Hematopoietic multipotent progenitor cell treated with erythropoietin and hydrocortisone succinate and interleukin-3 and kit ligand, for 17 days (in vitro differentiated cells): ENCODE measurements around the gene GALNTL6.

ENCODE experiments used
- DNase-seq: peaks from one replicate; pipeline ENCODE4 v3.0.0-alpha.2; 2015; ENCODE audit warnings: low spot score

Gene GALNTL6

GRCh38 chr4:172220679-172221078 is 407.5 kb downstream of the GALNTL6 start:
- DNase-seq: no peak

- DNase-seq: no peak
These were observed 412.3 kb downstream of the GALNTL6 start for GRCh38 chr4:172225457-172225856.

- DNase-seq: no peak
These were observed 419.8 kb downstream of the GALNTL6 start for GRCh38 chr4:172232966-172233365.

GRCh38 chr4:172243551-172243950 is 430.3 kb downstream of the GALNTL6 start:
- no peak for DNase-seq

- DNase-seq: no peak
These were observed 432.3 kb downstream of the GALNTL6 start for GRCh38 chr4:172245516-172245915.

- DNase-seq: no peak
These were observed 440.2 kb downstream of the GALNTL6 start for GRCh38 chr4:172253409-172253808.

- no peak for DNase-seq
These were observed 443.6 kb downstream of the GALNTL6 start for GRCh38 chr4:172256820-172257219.

- no peak for DNase-seq
These were observed 457.2 kb downstream of the GALNTL6 start for GRCh38 chr4:172270397-172270796.

GRCh38 chr4:172287117-172287516 is 473.9 kb downstream of the GALNTL6 start:
- DNase-seq: no peak

GRCh38 chr4:172305698-172306097 is 492.5 kb downstream of the GALNTL6 start:
- DNase-seq: no peak

- no peak for DNase-seq
These were observed 494.9 kb downstream of the GALNTL6 start for GRCh38 chr4:172308078-172308477.

GRCh38 chr4:172311682-172312081 is 498.5 kb downstream of the GALNTL6 start:
- no peak for DNase-seq

GRCh38 chr4:172323288-172323687 is 510.1 kb downstream of the GALNTL6 start:
- no peak for DNase-seq

- no peak for DNase-seq
These were observed 531.2 kb downstream of the GALNTL6 start for GRCh38 chr4:172344308-172344938.

- no peak for DNase-seq
These were observed 535.2 kb downstream of the GALNTL6 start for GRCh38 chr4:172348426-172348825.

- DNase-seq: no peak
These were observed 539.2 kb downstream of the GALNTL6 start for GRCh38 chr4:172352356-172352755.

GRCh38 chr4:172356016-172356415 is 542.8 kb downstream of the GALNTL6 start:
- no peak for DNase-seq

- no peak for DNase-seq
These were observed 543.9 kb downstream of the GALNTL6 start for GRCh38 chr4:172357006-172357540.

- DNase-seq: no peak
These were observed 549.4 kb downstream of the GALNTL6 start for GRCh38 chr4:172362569-172362968.

- no peak for DNase-seq
These were observed 556.3 kb downstream of the GALNTL6 start for GRCh38 chr4:172369471-172369959.

- DNase-seq: no peak
These were observed 564.4 kb downstream of the GALNTL6 start for GRCh38 chr4:172377486-172378140.

- no peak for DNase-seq
These were observed 566.6 kb downstream of the GALNTL6 start for GRCh38 chr4:172379834-172380233.

- DNase-seq: no peak
These were observed 577.1 kb downstream of the GALNTL6 start for GRCh38 chr4:172390331-172390730.
